ENCODE data around the gene CDC42BPB.

The CDC42BPB gene

GRCh38 chr14:103074729-103075367 lies 17.5 kb upstream of the CDC42BPB start:
- no peak for TF ChIP-seq CTCF (IDR thresholded peaks at IDR 0.05; ENCODE audit: insufficient read depth, low read depth, low read length, missing control alignments)
- DNase-seq (ENCODE audit: low read depth), result no peak
- peak overlapping the region; percentile 34 for H3K4me3 ChIP-seq (ENCODE audit: low read length)

GRCh38 chr14:103073876-103074728 lies 16.8 kb upstream of the CDC42BPB start:
- TF ChIP-seq CTCF (IDR thresholded peaks at IDR 0.05; ENCODE audit: insufficient read depth, low read depth, low read length, missing control alignments), result no peak
- no peak for DNase-seq (ENCODE audit: low read depth)
- H3K4me3 ChIP-seq (ENCODE audit: low read length), result no peak overlapping the region

- no peak for TF ChIP-seq CTCF (IDR thresholded peaks at IDR 0.05; ENCODE audit: insufficient read depth, low read depth, low read length, missing control alignments)
- no peak for DNase-seq (ENCODE audit: low read depth)
- no peak overlapping the region for H3K4me3 ChIP-seq (ENCODE audit: low read length)
These were observed 16.1 kb upstream of the CDC42BPB start for GRCh38 chr14:103073367-103073875.

- peak; percentile 45 for DNase-seq (ENCODE audit: low read depth)
- no peak for TF ChIP-seq CTCF (IDR thresholded peaks at IDR 0.05; ENCODE audit: insufficient read depth, low read depth, low read length, missing control alignments)
- H3K4me3 ChIP-seq (ENCODE audit: low read length), result no peak overlapping the region
These were observed 15.4 kb upstream of the CDC42BPB start for GRCh38 chr14:103072595-103073366.

GRCh38 chr14:103071544-103072251 lies 14.3 kb upstream of the CDC42BPB start:
- TF ChIP-seq CTCF (IDR thresholded peaks at IDR 0.05; ENCODE audit: insufficient read depth, low read depth, low read length, missing control alignments), result no peak
- DNase-seq (ENCODE audit: low read depth), result peak; percentile 65
- no peak overlapping the region for H3K4me3 ChIP-seq (ENCODE audit: low read length)

- no peak for DNase-seq (ENCODE audit: low read depth)
- no peak for TF ChIP-seq CTCF (IDR thresholded peaks at IDR 0.05; ENCODE audit: insufficient read depth, low read depth, low read length, missing control alignments)
- H3K4me3 ChIP-seq (ENCODE audit: low read length), result no peak overlapping the region
These were observed 13.7 kb upstream of the CDC42BPB start for GRCh38 chr14:103070971-103071542.
